Measurements from ENCODE around the gene TRIM26.
"Not testable (repeated sequence)": the region's sequence is repeated elsewhere in the genome, so short reads cannot be mapped to it uniquely, and the experiment has no call there.

TRIM26 gene

DNA sequence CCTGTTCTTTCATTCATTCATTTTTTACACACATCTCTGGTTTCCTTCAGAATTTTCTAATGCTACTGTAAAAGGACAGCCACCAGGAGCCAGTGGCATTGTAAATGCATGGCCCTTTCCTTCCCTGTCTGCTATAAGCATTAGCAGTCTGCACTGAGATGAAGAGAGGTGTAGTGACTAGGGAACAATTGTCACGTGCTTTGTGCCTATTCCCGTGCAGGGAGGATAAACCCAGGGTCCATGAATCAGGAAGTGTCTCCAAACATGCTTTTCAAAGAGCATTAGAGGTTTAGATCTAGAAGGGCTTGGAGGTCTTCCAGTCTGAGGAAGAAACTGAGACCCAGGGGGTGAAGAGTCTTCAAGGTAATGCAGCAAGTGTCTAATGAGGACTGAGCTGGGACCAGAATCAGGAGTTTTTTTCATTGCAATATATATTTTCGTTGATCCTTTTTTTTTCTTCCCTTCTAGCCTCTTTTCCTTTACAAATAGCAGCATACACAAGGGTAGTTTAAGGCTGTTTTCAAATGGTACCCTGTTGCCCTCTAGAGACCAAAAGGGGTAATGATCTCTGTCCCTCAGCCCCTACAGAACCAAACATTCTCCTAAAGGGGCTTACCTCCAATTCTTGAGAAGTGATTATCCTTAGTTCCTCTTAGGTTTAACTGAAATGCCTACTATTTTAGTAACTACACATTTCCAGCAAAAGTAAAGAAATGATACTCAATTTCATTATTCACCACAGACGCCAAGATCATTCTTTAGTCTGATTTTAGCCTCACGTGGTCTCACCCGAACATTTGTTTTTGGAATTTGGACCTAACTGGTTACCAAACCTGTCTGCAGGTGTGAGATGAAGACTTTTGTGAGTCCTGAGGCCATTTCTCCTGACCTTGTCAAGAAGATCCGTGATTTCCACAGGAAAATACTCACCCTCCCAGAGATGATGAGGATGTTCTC, 43.3 kb downstream of the TRIM26 start:
- DNase-seq = no peak

DNA sequence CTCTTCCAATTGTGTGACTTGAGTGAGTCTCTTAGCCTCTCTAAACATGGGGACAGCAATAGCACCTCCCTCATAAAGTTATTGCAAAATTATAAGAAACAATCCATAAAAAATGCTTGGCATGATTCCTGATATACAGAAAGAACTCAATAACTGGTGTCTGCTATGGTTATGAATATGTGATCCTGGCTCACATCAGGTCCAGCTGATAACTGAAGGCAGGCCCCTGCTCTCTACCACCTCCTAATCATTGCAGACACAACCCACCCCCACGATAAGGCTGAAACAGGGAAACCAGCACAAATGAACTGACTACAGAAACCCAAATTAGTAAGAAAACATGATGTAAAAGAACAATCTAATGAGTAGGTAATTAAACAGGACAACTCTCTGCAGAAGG, 44.5 kb downstream of the TRIM26 start:
- DNase-seq = no peak

DNA sequence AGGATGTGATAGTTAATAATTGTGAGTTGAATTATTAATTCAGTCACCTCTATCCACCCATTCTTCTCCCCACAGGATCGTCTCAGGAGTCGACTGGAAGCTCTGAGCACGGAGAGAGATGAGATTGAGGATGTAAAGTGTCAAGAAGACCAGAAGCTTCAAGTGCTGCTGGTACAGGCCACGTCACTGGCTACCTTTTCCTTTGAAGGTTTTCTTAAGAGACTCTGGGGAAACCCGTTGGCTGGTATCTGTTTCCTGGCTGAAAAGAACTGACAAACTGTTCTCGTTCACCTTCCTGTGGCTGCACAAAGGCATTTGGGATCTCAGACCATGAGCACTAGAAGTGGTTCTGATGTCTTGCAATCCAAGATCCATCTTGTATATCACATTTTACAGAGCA, 46.1 kb downstream of the TRIM26 start:
- DNase-seq = no peak

DNA sequence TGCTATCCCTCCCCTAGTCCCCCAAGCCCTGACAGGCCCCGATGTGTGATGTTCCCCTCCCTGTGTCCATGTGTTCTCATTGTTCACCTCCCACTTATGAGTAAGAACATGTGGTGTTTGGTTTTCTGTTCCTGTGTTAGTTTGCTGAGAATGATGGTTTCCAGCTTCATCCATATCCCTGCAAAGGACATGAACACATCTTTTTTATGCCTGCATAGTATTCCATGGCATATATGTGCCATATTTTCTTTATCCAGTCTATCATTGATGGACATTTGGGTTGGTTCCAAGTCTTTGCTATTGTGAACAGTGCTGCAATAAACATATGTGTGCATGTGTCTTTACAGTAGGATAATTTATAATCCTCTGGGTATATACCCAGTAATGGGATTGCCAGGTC, 48.0 kb downstream of the TRIM26 start:
- DNase-seq = not testable (repeated sequence)

DNA sequence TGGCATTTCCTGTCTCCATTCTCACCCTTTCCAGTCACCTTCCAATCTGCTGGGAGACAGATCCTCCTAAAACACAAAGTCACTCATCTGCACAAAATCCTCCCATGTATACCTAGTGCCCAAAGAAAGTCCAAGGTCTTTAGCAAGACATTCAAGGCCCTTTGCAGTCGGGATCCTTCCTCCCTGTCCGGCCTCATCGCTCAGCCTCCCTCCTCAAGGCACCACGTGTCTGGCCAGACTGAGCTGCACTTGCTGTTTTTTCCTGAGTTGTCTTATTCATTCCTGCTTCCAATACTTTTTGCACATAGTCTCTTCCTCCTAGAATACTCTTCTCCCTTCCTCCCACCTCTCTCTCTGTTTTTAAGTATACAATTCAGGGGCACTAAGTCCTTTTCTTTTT, 48.5 kb downstream of the TRIM26 start:
- no peak for DNase-seq

DNA sequence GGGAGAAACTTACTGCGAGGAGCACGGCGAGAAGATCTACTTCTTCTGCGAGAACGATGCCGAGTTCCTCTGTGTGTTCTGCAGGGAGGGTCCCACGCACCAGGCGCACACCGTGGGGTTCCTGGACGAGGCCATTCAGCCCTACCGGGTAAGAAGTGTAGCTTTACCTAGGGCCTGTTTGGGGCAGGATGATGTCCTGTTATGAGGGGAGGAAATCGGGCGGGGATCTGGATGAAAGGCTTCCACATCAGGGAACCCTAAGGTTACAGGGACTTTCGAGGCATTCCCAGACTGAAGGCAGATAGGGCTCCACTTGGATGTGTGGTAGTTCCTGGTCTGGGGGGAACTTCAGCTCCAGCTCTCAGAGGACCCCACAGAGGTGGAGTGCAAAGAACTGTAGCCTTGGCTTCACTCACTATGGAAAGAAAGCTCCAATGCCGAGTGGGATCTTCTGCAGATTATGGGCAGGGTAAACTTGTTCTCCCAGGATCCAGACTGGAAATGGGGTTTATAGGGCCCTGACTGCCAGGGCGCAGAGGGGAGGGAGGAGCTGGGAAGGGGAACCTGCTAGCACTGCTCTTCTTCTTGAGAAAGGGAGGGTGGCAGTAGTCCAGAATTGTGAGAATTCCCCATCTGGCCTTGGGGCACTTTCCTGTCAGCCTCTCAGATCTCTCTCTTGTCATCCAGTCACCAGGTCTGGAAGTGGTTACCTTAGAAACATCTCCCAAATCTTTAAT, 49.1 kb downstream of the TRIM26 start:
- DNase-seq = no peak

DNA sequence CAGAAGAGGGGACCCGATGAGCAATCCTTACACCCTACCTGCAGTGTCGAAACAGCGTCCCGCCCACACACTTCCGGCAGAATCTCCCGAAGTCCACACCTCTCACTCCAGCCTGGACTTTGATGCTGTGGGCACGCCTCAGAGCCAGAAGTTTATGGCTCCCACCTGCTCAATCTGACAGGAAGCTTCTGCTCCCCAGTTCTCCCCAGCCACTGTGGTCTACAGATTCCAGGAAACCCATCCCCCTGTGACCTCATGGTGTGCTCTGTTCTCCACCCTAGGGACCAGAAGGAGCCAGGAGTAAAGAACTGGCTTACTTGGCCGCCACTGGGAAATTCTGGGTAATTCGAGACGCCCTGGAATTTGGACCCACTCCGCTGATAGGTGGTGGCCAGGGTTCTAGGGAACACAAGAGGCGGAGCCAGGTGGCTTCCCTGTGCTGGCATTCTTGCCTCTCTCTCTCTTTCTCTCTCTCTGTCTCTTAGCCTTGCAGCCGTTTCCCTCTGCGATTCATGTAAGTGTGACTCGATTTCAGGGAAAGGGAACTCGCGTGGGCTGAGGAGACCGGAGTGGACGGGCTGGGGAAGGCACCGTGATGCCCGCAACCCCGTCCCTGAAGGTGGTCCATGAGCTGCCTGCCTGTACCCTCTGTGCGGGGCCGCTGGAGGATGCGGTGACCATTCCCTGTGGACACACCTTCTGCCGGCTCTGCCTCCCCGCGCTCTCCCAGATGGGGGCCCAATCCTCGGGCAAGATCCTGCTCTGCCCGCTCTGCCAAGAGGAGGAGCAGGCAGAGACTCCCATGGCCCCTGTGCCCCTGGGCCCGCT, 49.9 kb downstream of the TRIM26 start, which contains the start of gene TRIM15:
TSS of gene TRIM15 (plus strand) at position 457 of the 828 bp plus-strand sequence. CDS start at position 596, 139 bp downstream.
- DNase-seq = no peak

DNA sequence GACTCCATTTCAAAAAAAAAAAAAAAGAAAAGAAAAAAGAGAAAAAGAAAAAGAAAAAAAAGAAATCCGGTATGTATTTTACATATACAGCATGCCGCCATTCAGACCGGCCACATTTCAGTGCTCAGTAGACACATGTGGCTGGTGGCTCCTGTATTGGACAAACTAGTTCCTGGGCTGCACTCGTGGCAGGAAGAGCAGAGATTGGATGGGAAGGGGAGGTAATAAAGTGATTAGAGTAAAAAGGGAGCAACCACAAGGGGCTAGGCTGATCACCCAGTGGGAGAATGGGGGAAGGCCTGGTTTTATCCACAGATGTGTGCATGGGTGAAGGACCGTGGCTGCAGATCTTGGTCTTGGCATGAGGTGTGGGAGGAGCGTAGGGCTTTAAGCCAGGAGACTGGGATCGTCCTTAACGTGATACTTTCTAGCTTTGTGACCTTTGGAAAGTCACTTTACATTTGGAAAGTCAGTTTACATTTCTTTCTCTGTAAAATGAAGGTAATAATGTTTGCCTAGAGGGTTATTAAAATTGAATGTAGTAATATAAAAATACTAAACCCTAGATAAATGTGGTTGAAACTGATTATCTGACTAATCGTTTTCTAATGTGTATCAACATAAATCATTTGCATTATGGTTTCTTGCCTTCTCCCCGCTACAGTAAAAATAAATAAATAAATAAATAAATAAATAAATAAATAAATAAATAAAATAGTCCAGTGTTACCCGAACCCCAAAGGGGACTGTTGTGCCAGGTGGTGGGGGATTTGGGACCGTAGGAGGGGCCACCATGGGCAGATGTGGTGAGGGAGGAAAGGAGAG, 50.7 kb downstream of the TRIM26 start:
- no peak for DNase-seq

DNA sequence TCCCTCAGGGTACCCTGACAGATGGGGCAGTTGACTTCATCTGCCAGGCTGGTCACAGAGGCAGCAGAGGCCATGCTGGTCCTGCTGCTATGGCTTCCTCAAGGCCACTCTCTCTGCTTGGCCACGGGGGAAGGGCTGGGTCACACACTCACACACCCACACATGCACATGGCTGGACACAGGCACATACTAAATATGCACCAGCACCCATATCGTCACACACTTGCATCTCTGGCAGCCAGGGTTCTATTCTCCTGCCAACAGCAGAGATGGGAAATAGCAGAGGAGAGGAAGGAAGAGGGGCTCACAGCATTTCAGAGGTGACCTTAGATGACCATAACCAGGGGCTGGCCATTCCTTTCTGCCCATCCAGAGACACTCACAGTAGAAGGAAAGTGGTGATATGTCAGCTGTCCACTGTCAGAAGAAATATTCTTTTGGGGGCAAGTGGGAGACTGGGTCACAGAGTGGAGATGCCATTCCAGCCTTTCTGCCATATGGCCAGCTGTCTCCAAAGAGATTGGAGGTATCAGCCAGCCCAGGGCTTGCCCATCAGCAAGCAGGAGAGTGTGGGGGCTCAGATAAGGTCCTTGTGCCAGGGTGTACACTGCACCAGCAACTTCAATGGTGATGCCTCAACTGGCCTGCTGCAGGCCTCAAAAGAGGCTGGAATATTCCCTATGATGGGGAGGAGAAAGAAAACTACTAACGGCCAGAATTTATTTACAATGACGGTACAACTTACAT, 52.2 kb downstream of the TRIM26 start, which contains the start of gene TRIM10:
TSS of gene TRIM10 (minus strand) at position 427 of the 747 bp plus-strand sequence. CDS start at position 74, 353 bp downstream.
- DNase-seq = no peak

DNA sequence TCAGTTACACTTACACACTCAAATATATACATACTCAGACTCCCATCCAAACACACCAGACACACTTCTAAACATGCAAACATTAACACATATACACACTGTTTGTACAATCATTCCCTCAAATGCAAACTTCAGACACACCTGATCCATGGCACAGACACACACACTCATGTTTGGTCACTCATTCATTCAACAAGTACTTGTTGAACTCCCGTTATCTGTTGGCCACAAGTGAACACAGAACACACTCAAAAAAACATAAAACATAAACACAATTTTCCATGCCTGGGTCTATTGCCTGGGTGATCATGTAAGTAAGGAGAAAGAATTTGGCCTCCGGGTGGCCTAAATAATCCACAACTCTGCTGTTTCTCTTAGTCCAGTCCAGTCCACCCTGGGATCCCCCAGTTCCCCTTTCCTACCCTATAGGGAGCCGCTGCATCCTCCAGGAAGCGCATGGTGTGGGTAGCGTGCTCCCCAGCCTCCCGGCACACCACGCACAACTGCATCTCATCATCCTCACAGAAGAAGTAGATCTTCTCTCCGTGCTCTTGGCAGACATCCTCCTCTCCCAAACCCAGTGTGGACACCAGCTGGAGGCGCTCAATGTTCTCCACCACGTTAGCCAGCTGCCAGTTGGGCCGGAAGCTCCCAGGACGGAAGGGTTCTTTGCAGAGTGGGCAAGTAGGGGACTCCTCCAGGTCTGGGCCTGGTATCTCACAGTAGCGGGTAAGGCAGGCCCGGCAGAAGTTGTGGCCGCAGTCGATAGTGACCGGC, 53.0 kb downstream of the TRIM26 start:
- DNase-seq = no peak

DNA sequence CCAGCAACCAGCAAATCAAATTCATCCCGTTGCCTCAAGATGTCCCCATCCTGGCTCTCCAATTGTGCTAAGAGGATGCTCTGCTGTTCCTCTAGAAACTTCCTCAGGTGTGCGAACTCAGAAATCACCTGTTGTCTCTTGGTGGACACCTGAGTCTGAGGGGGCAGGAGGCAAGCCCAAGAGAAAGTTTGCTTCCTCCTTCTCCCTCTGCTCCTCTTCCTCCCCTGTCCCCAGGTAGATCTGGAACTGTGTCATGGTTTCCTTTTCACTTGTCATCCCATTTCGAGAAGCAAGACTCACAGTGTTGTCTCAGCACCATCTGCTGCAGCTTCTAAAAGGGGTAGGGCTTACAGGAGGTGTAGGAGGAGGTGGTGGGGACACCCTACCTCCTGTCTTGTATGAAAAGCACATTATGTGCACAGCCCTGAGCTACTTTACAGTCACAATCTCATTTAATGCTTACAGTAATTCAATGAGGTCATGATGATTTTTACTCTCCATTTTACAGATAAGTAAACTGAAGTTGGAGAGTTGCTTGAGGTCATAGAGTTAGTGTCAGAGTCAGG, 54.6 kb downstream of the TRIM26 start:
- no peak for DNase-seq

DNA sequence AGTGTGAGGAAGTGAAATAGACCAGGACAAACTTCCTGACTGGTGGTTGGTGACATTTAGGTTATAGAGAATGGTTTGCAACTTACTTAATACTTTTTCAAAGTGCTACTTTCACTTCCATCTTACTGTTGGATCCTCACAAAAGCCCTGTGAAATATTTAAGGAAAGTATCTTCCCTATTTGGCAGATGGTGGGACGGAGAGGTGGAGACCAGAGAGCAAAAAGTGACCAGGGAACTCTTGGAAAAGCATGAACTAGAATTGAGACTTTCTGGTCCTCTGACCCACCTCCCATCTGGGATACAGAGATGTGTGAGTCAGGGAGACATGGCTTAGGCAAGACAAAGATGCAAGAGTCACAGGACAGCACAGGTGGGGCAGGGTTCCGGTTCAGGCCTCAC, 55.2 kb downstream of the TRIM26 start:
- DNase-seq = no peak

DNA sequence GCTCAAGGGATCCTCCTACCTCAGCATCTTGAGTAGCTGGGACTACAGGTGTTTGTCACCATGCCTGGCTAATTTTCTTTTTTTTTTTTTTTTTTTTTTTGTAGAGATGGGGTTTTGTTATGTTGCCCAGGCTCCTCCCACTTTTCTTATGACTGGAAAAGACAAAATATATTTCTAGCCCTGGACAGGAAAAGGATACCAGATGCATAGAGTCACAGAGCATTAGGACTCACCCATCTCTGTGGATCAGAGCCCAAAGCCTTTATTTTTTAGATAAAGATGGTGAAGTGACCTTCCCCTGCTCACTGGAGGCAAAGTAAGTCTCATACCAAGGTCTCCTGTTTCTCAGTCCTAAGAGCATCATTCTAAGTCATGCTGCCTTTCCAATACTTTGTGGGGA, 55.6 kb downstream of the TRIM26 start:
- no peak for DNase-seq

DNA sequence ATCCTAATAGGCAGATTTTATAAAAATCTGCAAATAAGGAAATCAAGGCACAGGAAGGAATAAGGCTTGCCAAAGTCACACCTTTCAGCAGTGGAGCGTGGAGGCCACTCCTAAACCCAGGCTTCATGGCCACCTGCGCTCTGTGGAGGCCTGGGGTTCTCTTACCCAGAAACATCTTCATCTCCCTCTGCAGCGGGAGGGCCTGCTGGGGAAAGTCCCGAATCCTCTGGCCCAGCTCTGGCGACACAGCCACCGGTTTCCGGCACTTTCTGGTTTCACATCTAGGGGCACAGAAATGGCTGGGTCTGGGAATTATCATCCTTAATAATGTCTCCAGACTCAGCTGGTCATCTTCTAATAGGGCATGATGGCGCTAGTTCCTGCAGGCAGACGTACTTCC, 56.4 kb downstream of the TRIM26 start:
- DNase-seq = no peak

DNA sequence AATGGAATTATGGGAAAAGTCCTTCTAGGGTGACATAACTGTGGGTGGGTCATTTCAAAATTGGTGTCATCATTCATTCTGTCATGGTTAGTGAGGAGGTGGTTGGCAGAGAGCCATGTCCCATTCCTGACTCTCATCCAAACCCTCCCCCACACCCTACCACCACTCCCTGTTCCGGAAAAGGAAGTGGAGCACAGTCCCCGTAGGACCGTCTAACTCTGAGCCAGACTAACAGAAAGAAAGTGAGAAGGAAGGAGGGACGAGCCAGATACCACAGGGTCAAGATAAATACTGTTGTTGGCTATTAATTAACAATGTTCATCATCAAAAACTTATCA, 57.0 kb downstream of the TRIM26 start:
- DNase-seq = no peak

DNA sequence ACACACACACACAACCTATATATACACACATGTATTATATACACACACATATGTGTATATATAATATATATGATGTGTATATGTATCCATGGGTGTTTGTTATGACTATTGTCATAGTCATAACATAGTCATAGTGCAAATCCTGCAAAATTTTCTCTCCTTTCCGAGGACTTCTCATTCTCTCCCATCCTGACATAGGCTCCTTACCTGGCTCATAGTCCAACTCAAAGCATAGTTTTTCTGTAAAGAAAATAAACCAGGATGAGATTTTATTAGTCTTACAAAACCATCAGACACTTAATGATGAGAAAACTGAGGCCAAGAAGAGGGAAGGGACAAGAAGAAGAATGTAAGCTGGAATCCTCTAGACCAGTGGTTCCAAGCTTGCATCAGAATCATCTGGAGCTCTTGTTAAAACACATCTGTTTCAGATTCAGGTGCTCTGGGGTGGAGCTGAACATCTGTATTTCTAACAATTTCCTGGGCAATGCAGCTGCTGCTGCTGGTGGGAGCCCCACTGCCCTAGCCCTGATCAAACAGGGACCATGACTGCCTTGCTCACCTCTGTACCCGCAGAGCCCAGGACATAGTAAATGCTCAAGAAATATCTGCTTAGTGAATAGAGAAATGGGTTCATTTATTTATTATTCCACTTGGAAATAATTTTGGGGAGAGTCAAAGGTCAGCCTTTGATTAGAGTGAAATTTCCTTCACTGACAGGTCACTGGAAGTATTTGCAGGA, 57.5 kb downstream of the TRIM26 start:
- DNase-seq = no peak

DNA sequence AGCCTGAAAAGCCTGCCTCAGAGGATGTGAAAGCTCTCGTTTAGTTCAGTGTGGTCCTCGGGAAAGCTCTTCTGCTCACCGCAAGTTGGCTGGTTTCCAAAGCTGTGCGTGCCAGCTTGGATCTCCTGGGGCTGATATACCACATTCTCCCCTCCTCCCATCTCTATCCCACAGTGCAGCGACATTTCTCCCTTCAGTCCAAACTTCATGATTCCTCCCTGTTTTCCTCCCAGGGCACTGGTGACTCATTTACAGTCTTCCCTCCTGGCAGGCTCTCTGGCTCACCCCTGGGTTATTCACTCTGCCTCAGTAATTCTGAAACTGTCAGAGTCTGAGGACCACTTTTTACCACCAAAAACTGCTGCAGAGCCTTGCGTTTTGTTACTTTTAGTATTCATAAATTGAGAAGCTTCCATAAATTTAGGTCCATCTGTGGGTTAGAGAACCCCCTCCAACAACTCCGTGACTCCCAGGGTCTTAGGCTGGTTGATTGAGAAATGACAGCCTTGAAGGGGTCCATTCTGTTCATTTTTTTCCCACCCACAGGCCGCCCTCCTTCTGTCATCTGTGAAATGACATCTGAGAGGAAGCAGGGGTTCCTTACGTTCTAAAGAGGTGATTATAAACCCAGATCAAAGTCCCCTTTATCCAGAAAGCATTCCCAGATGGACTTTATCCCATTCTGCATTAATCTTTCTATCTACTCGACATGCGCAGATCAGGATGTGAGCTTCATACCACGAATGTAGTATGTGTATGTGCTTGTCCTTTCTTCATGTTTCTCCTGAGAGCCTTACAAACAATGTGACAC, 58.3 kb downstream of the TRIM26 start:
- no peak for DNase-seq

DNA sequence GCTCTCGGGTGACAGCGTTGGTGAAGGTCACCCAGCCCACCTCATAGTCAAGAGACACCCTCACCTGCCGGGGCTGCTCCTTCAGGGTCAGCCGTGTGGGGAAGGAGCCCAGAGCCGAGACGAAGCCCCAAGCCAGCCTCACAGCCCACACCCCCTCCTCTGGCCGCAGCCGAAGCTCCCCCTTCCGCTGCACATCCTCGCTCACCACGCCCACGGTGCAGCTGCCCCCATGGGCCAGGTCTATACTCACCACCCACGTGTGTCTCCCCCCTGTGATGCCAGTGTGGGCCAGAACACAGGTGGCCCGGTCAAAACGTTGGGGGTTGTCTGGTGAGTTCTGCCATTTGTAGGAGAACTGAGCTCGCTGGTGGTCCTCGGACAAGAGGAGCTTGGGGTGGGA, 59.1 kb downstream of the TRIM26 start:
- no peak for DNase-seq

All from CD4-positive, alpha-beta T cell treated with Interleukin-15 for 1 hour (primary cell).